MG63 (cell line): ENCODE results near the gene SCNN1B. TPM values are rescaled to one million over a fixed set of nuclear protein-coding genes. Genes with fewer than 3 reads are reported as not detected.
"Not testable (repeated sequence)": the region's sequence is repeated elsewhere in the genome, so short reads cannot be mapped to it uniquely, and the experiment has no call there.

Experiments used
- DNase-seq: peaks from one replicate; pipeline ENCODE4 v3.0.0-alpha.2; 2020
- H3K27me3 ChIP-seq: fragments of 250-450 bp; sonication (Bioruptor Pico); 2 replicates; pipeline ENCODE4 v1.5.1; 2020; ENCODE audit warnings: mild to moderate bottlenecking, moderate library complexity
- H3K36me3 ChIP-seq: fragments of 250-450 bp; sonication (Bioruptor Pico); 2 replicates; pipeline ENCODE4 v1.5.1; 2020; ENCODE audit warnings: mild to moderate bottlenecking, moderate library complexity
- H3K4me3 ChIP-seq: fragments of 250-450 bp; sonication (Bioruptor Pico); 2 replicates; pipeline ENCODE4 v1.5.1; 2020; ENCODE audit warnings: mild to moderate bottlenecking, moderate library complexity
- H3K9me3 ChIP-seq: fragments of 250-450 bp; sonication (Bioruptor Pico); 2 replicates; pipeline ENCODE4 v1.5.1; 2020; ENCODE audit warnings: mild to moderate bottlenecking, moderate library complexity
- total RNA-seq: library from RNA; depleted of rRNA; stranded (reverse); fragments of >200 nt; shearing (Covaris generic); gene quantifications from 2 replicates; pipeline ENCODE4 v1.2.3, GENCODE V29; 2014; ENCODE audit warnings: low replicate concordance; rRNA removed

SCNN1B gene
- not detected in 2 replicates for total RNA-seq

DNA sequence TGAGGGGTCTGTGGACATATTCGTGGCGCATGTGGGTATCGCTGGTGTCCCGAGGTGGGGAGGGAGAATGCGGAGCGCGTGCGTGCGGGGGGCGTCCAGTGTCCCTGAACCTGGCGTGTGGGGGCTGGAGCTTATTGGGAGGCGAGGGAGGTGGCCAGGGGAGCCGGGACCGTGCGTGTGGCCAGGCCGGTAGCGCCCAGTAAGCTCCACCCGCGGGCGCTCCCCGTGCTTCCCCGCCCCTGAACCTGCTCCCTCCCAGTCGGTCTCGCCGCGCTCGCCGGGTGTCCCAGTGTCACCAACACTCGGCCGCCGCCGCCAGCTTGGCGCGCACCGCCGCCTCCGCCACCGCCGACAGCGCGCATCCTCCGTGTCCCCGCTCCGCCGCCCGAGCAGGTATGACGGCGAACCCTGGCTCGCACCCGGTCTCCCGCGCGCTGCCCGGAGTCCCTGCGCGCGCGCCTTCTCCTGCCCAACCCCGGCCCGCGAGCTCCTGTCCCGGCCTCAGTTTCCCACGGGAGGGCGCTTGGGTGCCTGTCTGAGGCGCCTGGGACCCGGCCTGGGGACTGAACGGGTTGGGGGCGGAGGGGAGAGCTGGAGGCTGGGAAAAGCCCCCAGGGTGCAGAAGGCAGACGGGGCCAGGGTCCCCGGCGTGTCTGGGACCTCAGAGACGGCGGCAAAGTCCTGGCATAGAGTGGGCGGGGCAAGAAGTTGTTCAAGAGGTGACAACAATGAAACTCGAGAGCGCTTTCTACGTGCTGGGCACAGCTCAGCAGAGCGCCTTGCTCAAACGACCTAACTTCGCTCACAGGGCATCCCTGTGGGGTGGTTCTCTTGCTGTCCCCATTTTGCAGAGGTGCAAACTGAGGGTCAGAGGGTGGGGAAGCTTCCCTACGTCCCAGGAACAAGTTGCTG lies at the start of gene SCNN1B:
SCNN1B (plus strand) TSS at position 258 of the 912 bp plus-strand sequence. CDS start 46,298 bp downstream, outside the sequence.
- no peak for DNase-seq
- Histone ChIP-seq H3K9me3 (no peaks in the 10 kb centered on the region), H3K4me3 (no peak within 1 kb of the TSS), H3K27me3 (peaks cover 37% of the 10 kb centered on the region), H3K36me3 (no peaks in the 10 kb centered on the region)

GRCh38 chr16:23252310-23252709 lies 49.8 kb upstream of the SCNN1B start:
- Histone ChIP-seq H3K4me3 (no peak overlapping the region), H3K9me3 (peaks cover 5% of the 10 kb centered on the region; the same call in 1 of the 2 replicates), H3K27me3 (no peaks in the 10 kb centered on the region), H3K36me3 (no peaks in the 10 kb centered on the region)
- no peak for DNase-seq

GRCh38 chr16:23253650-23254049 lies 48.5 kb upstream of the SCNN1B start:
- not testable (repeated sequence) for H3K36me3 ChIP-seq, H3K4me3 ChIP-seq, DNase-seq, H3K27me3 ChIP-seq, H3K9me3 ChIP-seq

DNA sequence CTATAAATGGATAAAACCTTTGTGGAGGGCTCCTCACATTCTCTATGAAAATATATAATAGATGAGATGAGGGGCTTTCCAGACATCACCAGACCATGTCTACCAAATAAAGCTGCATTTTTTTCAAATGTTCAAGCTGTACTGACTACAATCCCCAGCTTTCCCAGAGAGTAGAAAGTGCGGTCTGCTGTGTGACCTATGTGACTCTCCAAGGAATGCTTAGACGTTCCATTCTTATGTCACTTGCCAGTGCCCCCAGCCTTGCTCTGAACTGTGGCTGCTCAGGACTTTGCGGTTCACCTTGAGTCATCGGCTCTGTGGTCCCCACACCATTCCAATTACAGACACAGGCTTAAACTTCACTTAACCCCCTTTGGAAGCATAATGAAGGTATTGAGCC lies 47.8 kb upstream of the SCNN1B start:
- Histone ChIP-seq H3K27me3 (no peaks in the 10 kb centered on the region), H3K9me3 (peaks cover 5% of the 10 kb centered on the region; the same call in 1 of the 2 replicates)
- peak; percentile 39 for DNase-seq

GRCh38 chr16:23255000-23255399 lies 47.1 kb upstream of the SCNN1B start:
- Histone ChIP-seq H3K27me3 (no peaks in the 10 kb centered on the region), H3K36me3 (no peaks in the 10 kb centered on the region), H3K9me3 (peaks cover under 1% of the 10 kb centered on the region; the same call in 1 of the 2 replicates), H3K4me3 (no peak overlapping the region)
- no peak for DNase-seq

More for the DNA sequence above, 47.8 kb upstream of the SCNN1B start:
- no peaks in the 10 kb centered on the region for H3K36me3 ChIP-seq
- no peak overlapping the region for H3K4me3 ChIP-seq

- no peaks in the 10 kb centered on the region for H3K36me3 ChIP-seq
- DNase-seq: no peak
- no peak overlapping the region for H3K4me3 ChIP-seq
- H3K9me3 ChIP-seq: no peaks in the 10 kb centered on the region
- H3K27me3 ChIP-seq: no peaks in the 10 kb centered on the region
These were observed 45.7 kb upstream of the SCNN1B start for GRCh38 chr16:23256440-23256839.

DNA sequence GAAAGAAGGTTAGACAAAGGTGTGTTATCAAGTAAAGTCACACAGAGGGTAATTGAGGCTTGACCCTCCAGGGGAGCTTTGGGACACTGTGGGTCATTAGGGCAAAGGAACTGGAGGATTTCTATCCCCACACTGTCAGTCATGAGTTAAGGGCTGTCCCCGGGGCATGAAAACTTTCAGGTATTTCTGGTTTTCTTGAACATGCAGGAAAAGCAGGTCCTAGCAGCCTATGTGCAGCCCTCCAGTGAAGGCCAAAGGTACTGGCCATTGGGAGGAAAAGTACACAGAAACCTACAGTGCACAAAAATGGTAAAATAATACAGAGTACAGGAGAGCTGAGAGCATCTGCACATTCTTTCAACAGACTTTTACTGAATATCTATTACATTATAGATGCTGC lies 44.4 kb upstream of the SCNN1B start:
- no peaks in the 10 kb centered on the region for H3K9me3 ChIP-seq
- DNase-seq: no peak
- H3K27me3 ChIP-seq: no peaks in the 10 kb centered on the region
- H3K4me3 ChIP-seq: no peak overlapping the region
- no peaks in the 10 kb centered on the region for H3K36me3 ChIP-seq

DNA sequence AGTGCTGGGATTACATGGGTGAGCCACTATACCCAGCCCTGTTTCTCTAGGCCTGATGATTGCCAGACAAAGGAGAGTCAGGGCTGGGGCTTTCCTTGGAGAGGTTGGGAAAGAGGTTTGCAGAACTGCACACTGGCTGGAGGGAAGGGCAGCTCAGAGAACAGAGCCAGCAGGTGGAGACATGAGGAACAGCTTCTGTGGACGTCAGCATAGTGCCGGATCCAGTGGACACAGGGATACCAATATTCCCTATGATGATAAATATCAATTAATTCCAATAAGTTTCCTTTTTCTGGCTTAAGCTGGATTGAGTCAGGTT lies 43.2 kb upstream of the SCNN1B start:
- Histone ChIP-seq H3K9me3 (no peaks in the 10 kb centered on the region), H3K27me3 (no peaks in the 10 kb centered on the region), H3K4me3 (no peak overlapping the region), H3K36me3 (no peaks in the 10 kb centered on the region)
- DNase-seq: no peak

- DNase-seq: no peak
- no peaks in the 10 kb centered on the region for H3K36me3 ChIP-seq
- no peaks in the 10 kb centered on the region for H3K9me3 ChIP-seq
- peaks cover 7% of the 10 kb centered on the region; the same call in 1 of the 2 replicates for H3K27me3 ChIP-seq
- H3K4me3 ChIP-seq: no peak overlapping the region
These were observed 34.5 kb upstream of the SCNN1B start for GRCh38 chr16:23267647-23268046.

- no peak for DNase-seq
- Histone ChIP-seq H3K9me3 (no peaks in the 10 kb centered on the region), H3K36me3 (no peaks in the 10 kb centered on the region), H3K27me3 (peaks cover 7% of the 10 kb centered on the region; the same call in 1 of the 2 replicates), H3K4me3 (no peak overlapping the region)
These were observed 33.5 kb upstream of the SCNN1B start for GRCh38 chr16:23268561-23268960.

- Histone ChIP-seq H3K9me3 (no peaks in the 10 kb centered on the region), H3K4me3 (no peak overlapping the region), H3K36me3 (no peaks in the 10 kb centered on the region), H3K27me3 (peaks cover 7% of the 10 kb centered on the region; the same call in 1 of the 2 replicates)
- DNase-seq: no peak
These were observed 32.7 kb upstream of the SCNN1B start for GRCh38 chr16:23269248-23269953.

GRCh38 chr16:23270654-23271053 lies 31.4 kb upstream of the SCNN1B start:
- Histone ChIP-seq H3K27me3 (peaks cover 1% of the 10 kb centered on the region; the same call in 1 of the 2 replicates), H3K4me3 (no peak overlapping the region), H3K36me3 (no peaks in the 10 kb centered on the region), H3K9me3 (no peaks in the 10 kb centered on the region)
- DNase-seq: no peak

DNA sequence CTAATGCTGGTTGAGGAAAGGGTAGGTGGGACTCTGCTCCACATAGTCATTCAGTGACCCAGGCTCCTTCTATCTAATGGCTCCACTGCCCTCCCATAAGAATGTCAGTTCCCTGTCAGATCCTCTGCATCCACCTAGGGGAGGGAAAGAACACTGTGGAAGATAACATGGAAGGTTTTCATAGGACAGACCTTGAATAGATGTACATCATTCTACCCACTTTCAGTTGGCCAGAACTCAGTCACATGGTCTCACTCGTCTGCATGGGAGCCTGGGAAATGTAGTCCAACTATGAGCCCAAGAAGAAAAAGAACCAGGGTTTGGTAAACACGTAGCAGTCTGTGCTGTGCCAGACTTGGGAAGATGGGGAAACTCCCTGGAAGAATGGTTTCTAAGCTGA lies 27.1 kb upstream of the SCNN1B start:
- H3K27me3 ChIP-seq: no peaks in the 10 kb centered on the region
- H3K36me3 ChIP-seq: no peaks in the 10 kb centered on the region
- no peak for DNase-seq
- no peaks in the 10 kb centered on the region for H3K9me3 ChIP-seq
- H3K4me3 ChIP-seq: no peak overlapping the region

DNA sequence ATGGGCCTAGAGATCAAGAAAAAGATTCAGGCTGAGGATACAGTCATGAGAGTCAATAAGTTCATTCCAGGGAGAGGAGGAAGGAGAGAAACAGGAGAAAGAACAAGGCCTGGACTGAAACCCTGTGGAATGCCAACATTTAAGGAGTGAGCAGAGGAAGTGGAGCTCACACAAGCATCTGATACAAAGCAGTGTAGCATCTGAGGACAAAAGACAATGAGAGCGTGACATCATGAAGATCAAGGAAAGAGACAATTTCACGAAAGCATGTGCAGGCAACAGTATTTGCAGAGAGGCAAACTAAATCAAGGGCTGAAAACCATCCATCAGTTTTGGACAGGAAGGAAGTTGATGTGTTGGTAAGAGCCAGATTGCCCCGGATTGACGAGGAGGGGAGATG lies 25.3 kb upstream of the SCNN1B start:
- DNase-seq: no peak
- Histone ChIP-seq H3K9me3 (no peaks in the 10 kb centered on the region), H3K27me3 (no peaks in the 10 kb centered on the region), H3K4me3 (no peak overlapping the region), H3K36me3 (no peaks in the 10 kb centered on the region)

- Histone ChIP-seq H3K36me3 (no peaks in the 10 kb centered on the region), H3K9me3 (no peaks in the 10 kb centered on the region), H3K27me3 (no peaks in the 10 kb centered on the region), H3K4me3 (no peak overlapping the region)
- no peak for DNase-seq
These were observed 24.1 kb upstream of the SCNN1B start for GRCh38 chr16:23278031-23278430.

- H3K4me3 ChIP-seq: no peak overlapping the region
- no peaks in the 10 kb centered on the region for H3K36me3 ChIP-seq
- no peak for DNase-seq
- H3K27me3 ChIP-seq: no peaks in the 10 kb centered on the region
- H3K9me3 ChIP-seq: no peaks in the 10 kb centered on the region
These were observed 22.4 kb upstream of the SCNN1B start for GRCh38 chr16:23279721-23280153.

- Histone ChIP-seq H3K36me3 (no peaks in the 10 kb centered on the region), H3K27me3 (no peaks in the 10 kb centered on the region), H3K9me3 (0 out of 2 replicates have a peak, but pooled peaks cover 3% of the 10 kb centered on the region), H3K4me3 (no peak overlapping the region)
- no peak for DNase-seq
These were observed 21.6 kb upstream of the SCNN1B start for GRCh38 chr16:23280483-23280967.
